Cardiac fibroblast (primary cell): Measurements from ENCODE around the gene SLC38A5.

Source experiments
- DNase-seq, 2 donors: peaks; one replicate each; pipeline versions ENCODE4 v3.0.0 to v3.0.0-alpha.2; 2010; ENCODE audit warnings: low read depth in 2 of 2
- H3K4me3 ChIP-seq, 2 donors: replicated peaks in 1 of 2; 1 replicate in 1 of 2; 2 replicates in 1 of 2; pipeline ENCODE4 v1.5.1; 2011; ENCODE audit warnings: low read depth in 2 of 2, low read length in 2 of 2, mild to moderate bottlenecking in 2 of 2, moderate library complexity in 1 of 2
- CTCF ChIP-seq: IDR thresholded peaks from one replicate; pipeline ENCODE4 v1.5.1; 2011; ENCODE audit warnings: low read depth, mild to moderate bottlenecking, low read length, inconsistent platforms

SLC38A5 gene

GRCh38 chrX:48472225-48472624 is 2.2 kb upstream of the SLC38A5 start:
- TF ChIP-seq CTCF: no peak
- no peak for DNase-seq
- no peak overlapping the region for H3K4me3 ChIP-seq

- no peak for TF ChIP-seq CTCF
- no peak overlapping the region for H3K4me3 ChIP-seq
- DNase-seq: no peak
Measured at GRCh38 chrX:48471504-48471903, 1.4 kb upstream of the SLC38A5 start.

GRCh38 chrX:48470833-48471118 is 716 bp upstream of the SLC38A5 start:
- no peak for DNase-seq
- no peak overlapping the region for H3K4me3 ChIP-seq
- no peak for TF ChIP-seq CTCF

- no peak overlapping the region for H3K4me3 ChIP-seq
- no peak for DNase-seq
- no peak for TF ChIP-seq CTCF
Measured at GRCh38 chrX:48468693-48469691, 1.1 kb downstream of the SLC38A5 start.

- DNase-seq: no peak
- H3K4me3 ChIP-seq: peak overlapping the region; percentile 8 to 32
- TF ChIP-seq CTCF: no peak
Measured at GRCh38 chrX:48468247-48468671, 1.8 kb downstream of the SLC38A5 start.

- TF ChIP-seq CTCF: no peak
- H3K4me3 ChIP-seq: peak overlapping the region in 1 of 2 donors; percentile 32
- no peak for DNase-seq
Measured at GRCh38 chrX:48467281-48467761, 2.7 kb downstream of the SLC38A5 start.
